Neuronal stem cell (in vitro differentiated cells): ENCODE measurements around the gene GPD2.

Source experiments
- DNase-seq: peaks from one replicate; pipeline ENCODE4 v3.0.0-alpha.2; 2013; ENCODE audit warnings: low spot score
- H2AFZ ChIP-seq: one replicate; pipeline ENCODE4 v1.6.1; 2013; ENCODE audit warnings: mild to moderate bottlenecking, low read length, inconsistent platforms
- H2AK5ac ChIP-seq: 2 replicates; pipeline ENCODE4 v1.6.1; 2013; ENCODE audit warnings: low read depth, mild to moderate bottlenecking, inconsistent platforms, low read length, moderate library complexity, mixed read lengths
- H2BK120ac ChIP-seq: 2 replicates; pipeline ENCODE4 v1.6.1; 2013; ENCODE audit warnings: low read depth, mild to moderate bottlenecking, inconsistent platforms, low read length, moderate library complexity, mixed read lengths
- H2BK12ac ChIP-seq: one replicate; pipeline ENCODE4 v1.6.1; 2013; ENCODE audit warnings: low read length, inconsistent platforms
- H2BK15ac ChIP-seq: 2 replicates; pipeline ENCODE4 v1.6.1; 2013; ENCODE audit warnings: mild to moderate bottlenecking, low read length, inconsistent platforms, mixed read lengths
- H2BK5ac ChIP-seq: one replicate; pipeline ENCODE4 v1.6.1; 2013; ENCODE audit warnings: inconsistent platforms, mild to moderate bottlenecking, low read length, moderate library complexity
- H3K14ac ChIP-seq: one replicate; pipeline ENCODE4 v1.6.1; 2013; ENCODE audit warnings: low read length, inconsistent platforms
- H3K18ac ChIP-seq: 2 replicates; pipeline ENCODE4 v1.6.1; 2013; ENCODE audit warnings: low read length, inconsistent platforms
- H3K23ac ChIP-seq: 2 replicates; pipeline ENCODE4 v1.6.1; 2013; ENCODE audit warnings: low read depth, mild to moderate bottlenecking, mixed read lengths, low read length, inconsistent platforms; ENCODE audit not compliant: poor library complexity
- H3K27ac ChIP-seq: replicated peaks from 3 replicates; pipeline ENCODE4 v1.5.1; 2013; ENCODE audit warnings: low read length, inconsistent platforms
- H3K27me3 ChIP-seq, 3 experiments: 2 replicates each; pipeline ENCODE4 v1.6.1; 2013; ENCODE audit warnings: low read length in 3 of 3, mild to moderate bottlenecking in 2 of 3, inconsistent platforms in 1 of 3, low read depth in 1 of 3, mixed read lengths in 1 of 3, moderate library complexity in 1 of 3; ENCODE audit not compliant: control insufficient read depth in 3 of 3, insufficient read depth in 3 of 3
- H3K36me3 ChIP-seq, 2 donors: replicated peaks in 1 of 2; 2 replicates each; pipeline ENCODE4 v1.6.1; 2013; ENCODE audit warnings: low read length in 2 of 2; ENCODE audit not compliant: control insufficient read depth in 2 of 2, insufficient read depth in 2 of 2
- H3K4ac ChIP-seq: 2 replicates; pipeline ENCODE4 v1.6.1; 2013; ENCODE audit warnings: inconsistent platforms, mild to moderate bottlenecking, low read length, moderate library complexity
- H3K4me1 ChIP-seq, 2 donors: 1 replicate in 1 of 2; 2 replicates in 1 of 2; pipeline ENCODE4 v1.6.1; 2013; ENCODE audit warnings: low read length in 2 of 2, low read depth in 1 of 2; ENCODE audit not compliant: control insufficient read depth in 2 of 2, insufficient read depth in 1 of 2
- H3K4me2 ChIP-seq: one replicate; pipeline ENCODE4 v1.6.1; 2013; ENCODE audit warnings: mild to moderate bottlenecking, low read length, inconsistent platforms; ENCODE audit not compliant: insufficient read depth, poor library complexity, severe bottlenecking
- H3K4me3 ChIP-seq, 2 donors: 2 replicates each; pipeline ENCODE4 v1.5.1; 2013; ENCODE audit warnings: low read length in 2 of 2, mild to moderate bottlenecking in 2 of 2, inconsistent platforms in 1 of 2, moderate library complexity in 1 of 2
- H3K79me1 ChIP-seq: one replicate; pipeline ENCODE4 v1.6.1; 2013; ENCODE audit warnings: low read depth, mild to moderate bottlenecking, inconsistent platforms, low read length, moderate library complexity
- H3K9ac ChIP-seq: one replicate; pipeline ENCODE4 v1.6.1; 2013; ENCODE audit warnings: mild to moderate bottlenecking, low read depth, low read length, inconsistent platforms; ENCODE audit not compliant: poor library complexity
- H3K9me3 ChIP-seq, 2 donors: replicated peaks in 1 of 2; 2 replicates each; pipeline versions ENCODE3 to v1.6.1; 2013; ENCODE audit warnings: low read length in 2 of 2, mild to moderate bottlenecking in 2 of 2, inconsistent platforms in 1 of 2, low read depth in 1 of 2, mixed read lengths in 1 of 2, moderate library complexity in 1 of 2; ENCODE audit not compliant: control insufficient read depth in 2 of 2, insufficient read depth in 1 of 2
- H4K8ac ChIP-seq: one replicate; pipeline ENCODE4 v1.6.1; 2013; ENCODE audit warnings: low read depth, mild to moderate bottlenecking, inconsistent platforms, low read length, moderate library complexity
- H4K91ac ChIP-seq: one replicate; pipeline ENCODE4 v1.6.1; 2013; ENCODE audit warnings: low read length, low read depth, mild to moderate bottlenecking, inconsistent platforms; ENCODE audit not compliant: poor library complexity
- WGBS, 2 donors: extraction: QIAGEN DNeasy Blood & Tissue Kit; methylation state at CpG; one replicate each; pipeline ENCODE4 v1.1.7; 2013; ENCODE audit warnings: missing lambda C conversion rate in 2 of 2, mixed read lengths in 1 of 2; ENCODE audit not compliant: insufficient read length in 2 of 2, insufficient replicate concordance in 1 of 2; ENCODE audit errors: extremely low coverage in 2 of 2; 5-methylcytosine and 5-hydroxymethylcytosine counted together

Gene GPD2

GRCh38 chr2:156536534-156536933, 100.4 kb downstream of the GPD2 start:
- no peak overlapping the region for H2BK5ac ChIP-seq
- no peak overlapping the region for H3K4me3 ChIP-seq
- H3K27me3 ChIP-seq, result no peaks in the 10 kb centered on the region
- no peak for DNase-seq
- no peak overlapping the region for H2BK15ac ChIP-seq
- no peak overlapping the region for H3K27ac ChIP-seq
- H3K9me3 ChIP-seq, result peaks cover 0 to 8% of the 10 kb centered on the region in 2 donors
- H2AFZ ChIP-seq, result no peak overlapping the region
- H2AK5ac ChIP-seq, result no peak overlapping the region
- H3K23ac ChIP-seq, result no peak overlapping the region
- no peak overlapping the region for H2BK120ac ChIP-seq
- H2BK12ac ChIP-seq, result no peak overlapping the region
- no peak overlapping the region for H3K14ac ChIP-seq
- H3K4ac ChIP-seq, result no peak overlapping the region
- no CpG with 5 or more reads among the region's 2 CpGs for WGBS, 2 donors
- H3K9ac ChIP-seq, result no peak overlapping the region
- H4K8ac ChIP-seq, result no peak overlapping the region
- H3K4me2 ChIP-seq, result no peak overlapping the region
- H3K18ac ChIP-seq, result no peak overlapping the region
- no peak overlapping the region for H4K91ac ChIP-seq
- H3K4me1 ChIP-seq, result no peaks in the 10 kb centered on the region
- no peaks in the 10 kb centered on the region for H3K36me3 ChIP-seq
- H3K79me1 ChIP-seq, result no peaks in the 10 kb centered on the region

DNA sequence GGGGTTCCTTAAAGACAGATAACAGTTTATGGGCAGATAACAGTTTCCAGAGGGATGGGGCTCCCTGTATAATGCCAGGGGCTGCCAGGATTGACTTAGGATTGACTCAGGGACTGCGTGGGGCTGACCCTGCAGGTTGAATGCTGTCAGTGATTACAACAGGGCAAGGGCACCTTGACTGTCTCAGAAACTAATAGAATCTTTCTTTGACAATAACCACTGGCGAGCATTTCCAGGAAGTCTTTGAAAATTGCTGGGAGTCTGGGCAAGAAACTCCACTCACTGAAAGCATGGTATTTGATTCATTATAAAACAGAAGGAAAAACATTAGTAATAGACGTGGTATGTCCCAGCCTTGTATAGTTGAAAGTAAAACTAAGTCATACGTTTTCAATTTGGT, 101.0 kb downstream of the GPD2 start:
- Histone ChIP-seq H3K36me3 (no peaks in the 10 kb centered on the region), H4K8ac (no peak overlapping the region), H3K23ac (no peak overlapping the region), H3K18ac (no peak overlapping the region), H2BK120ac (no peak overlapping the region), H2BK12ac (no peak overlapping the region), H2BK15ac (no peak overlapping the region), H3K9ac (no peak overlapping the region), H3K4me3 (no peak overlapping the region), H4K91ac (no peak overlapping the region), H3K4ac (no peak overlapping the region), H3K27me3 (no peaks in the 10 kb centered on the region), H3K14ac (no peak overlapping the region), H3K79me1 (no peaks in the 10 kb centered on the region), H3K4me1 (no peaks in the 10 kb centered on the region), H2AK5ac (no peak overlapping the region), H3K4me2 (no peak overlapping the region), H3K27ac (no peak overlapping the region), H2AFZ (no peak overlapping the region), H3K9me3 (peaks cover 0 to 8% of the 10 kb centered on the region in 2 donors), H2BK5ac (no peak overlapping the region)
- WGBS, 2 donors, result no CpG with 5 or more reads among the region's 4 CpGs
- no peak for DNase-seq

DNA sequence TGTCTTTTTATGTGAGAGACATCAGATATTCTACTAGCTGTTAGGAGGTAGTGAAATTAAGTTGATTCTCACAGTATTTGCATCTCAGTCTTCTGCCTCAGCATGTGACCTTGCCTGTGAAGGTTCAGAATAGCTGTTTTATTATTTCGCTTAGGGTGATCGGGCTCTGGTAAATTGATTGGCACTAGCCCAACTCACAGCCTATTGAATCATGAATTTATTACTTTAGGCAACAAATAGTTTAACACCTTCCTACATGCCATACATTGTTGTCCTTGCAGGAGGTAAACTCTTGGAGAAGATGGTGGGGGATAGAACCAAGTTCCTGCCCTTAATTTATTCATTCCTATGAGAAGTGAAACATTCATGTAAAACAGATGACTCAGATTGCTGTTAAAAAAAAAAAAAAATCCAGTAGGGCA, 101.9 kb downstream of the GPD2 start:
- no peaks in the 10 kb centered on the region for H3K79me1 ChIP-seq
- no peak overlapping the region for H4K91ac ChIP-seq
- H2BK12ac ChIP-seq, result no peak overlapping the region
- peaks cover 0 to 8% of the 10 kb centered on the region in 2 donors for H3K9me3 ChIP-seq
- H3K4me2 ChIP-seq, result no peak overlapping the region
- H3K4me3 ChIP-seq, result no peak overlapping the region
- no peak overlapping the region for H3K4ac ChIP-seq
- no peaks in the 10 kb centered on the region for H3K27me3 ChIP-seq
- H3K9ac ChIP-seq, result no peak overlapping the region
- H2BK5ac ChIP-seq, result no peak overlapping the region
- no peak overlapping the region for H2BK120ac ChIP-seq
- no CpG with 5 or more reads among the region's 2 CpGs for WGBS, 2 donors
- no peak overlapping the region for H4K8ac ChIP-seq
- no peak overlapping the region for H2AK5ac ChIP-seq
- no peaks in the 10 kb centered on the region for H3K36me3 ChIP-seq
- H3K23ac ChIP-seq, result no peak overlapping the region
- DNase-seq, result no peak
- H3K18ac ChIP-seq, result no peak overlapping the region
- H3K14ac ChIP-seq, result no peak overlapping the region
- H2AFZ ChIP-seq, result no peak overlapping the region
- no peak overlapping the region for H3K27ac ChIP-seq
- H2BK15ac ChIP-seq, result no peak overlapping the region
- H3K4me1 ChIP-seq, result no peaks in the 10 kb centered on the region

DNA sequence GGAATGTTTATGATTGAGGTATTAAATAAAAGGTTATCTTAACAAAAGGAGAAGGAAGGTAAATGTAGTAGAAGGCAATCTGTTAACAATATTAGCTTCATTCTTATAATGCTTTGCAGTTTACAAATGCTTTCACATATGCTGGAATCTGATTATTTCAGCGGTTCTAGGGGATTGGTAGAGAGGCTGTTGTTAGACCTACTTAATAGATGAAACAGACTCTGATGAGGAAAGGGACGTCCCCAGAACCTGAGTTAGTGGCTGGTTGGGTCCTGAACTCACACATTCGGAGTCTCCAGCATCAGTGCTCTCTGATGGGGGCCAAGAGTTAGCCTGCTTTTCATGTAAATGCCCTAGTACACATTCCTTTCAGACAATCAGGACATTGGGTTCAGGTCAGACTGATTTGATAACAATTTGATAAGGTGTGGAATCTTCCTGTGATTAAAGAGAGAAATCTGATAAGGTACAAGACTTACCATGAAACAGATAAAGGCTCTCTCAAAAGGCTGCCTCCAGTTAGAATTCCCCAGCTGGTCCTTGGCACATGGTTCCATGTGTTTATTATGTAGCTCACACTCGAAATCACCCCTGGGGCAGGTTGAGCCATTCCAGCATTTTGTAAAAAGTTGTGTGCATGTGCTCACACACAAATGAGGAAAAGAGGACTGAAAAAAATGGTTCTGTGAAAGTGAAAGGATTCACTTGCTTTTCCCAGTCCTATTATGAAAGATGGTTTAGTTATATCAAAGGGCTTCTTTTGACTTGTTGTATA, 103.1 kb downstream of the GPD2 start:
- H3K27me3 ChIP-seq, result no peaks in the 10 kb centered on the region
- H4K8ac ChIP-seq, result no peak overlapping the region
- no peaks in the 10 kb centered on the region for H3K79me1 ChIP-seq
- no peak overlapping the region for H2BK12ac ChIP-seq
- H3K14ac ChIP-seq, result no peak overlapping the region
- H2BK120ac ChIP-seq, result no peak overlapping the region
- no peak overlapping the region for H4K91ac ChIP-seq
- no peak overlapping the region for H3K4me3 ChIP-seq
- H3K9me3 ChIP-seq, result no peaks in the 10 kb centered on the region
- H2AK5ac ChIP-seq, result no peak overlapping the region
- no peak overlapping the region for H3K23ac ChIP-seq
- no peak overlapping the region for H2AFZ ChIP-seq
- H2BK15ac ChIP-seq, result no peak overlapping the region
- H3K4ac ChIP-seq, result no peak overlapping the region
- H3K4me2 ChIP-seq, result no peak overlapping the region
- DNase-seq, result no peak
- H3K9ac ChIP-seq, result no peak overlapping the region
- no peaks in the 10 kb centered on the region for H3K36me3 ChIP-seq
- no peak overlapping the region for H2BK5ac ChIP-seq
- no peaks in the 10 kb centered on the region for H3K4me1 ChIP-seq
- H3K27ac ChIP-seq, result no peak overlapping the region
- no CpG with 5 or more reads among the region's 4 CpGs for WGBS, 2 donors
- H3K18ac ChIP-seq, result no peak overlapping the region
